GM12875 (cell line): ENCODE measurements around the gene PLEKHM2.

Experiments used
- H3K4me3 ChIP-seq: one replicate; pipeline ENCODE4 v1.5.1; 2011; ENCODE audit warnings: low read depth, low read length, control low read depth
- TF ChIP-seq, protein P1 (sequence below): IDR thresholded peaks from 2 replicates; pipeline ENCODE4 v1.5.1; 2011; ENCODE audit warnings: low read depth, mild to moderate bottlenecking, control low read depth, inconsistent platforms, low read length, moderate library complexity, borderline replicate concordance; ENCODE audit not compliant: insufficient read depth

Gene PLEKHM2

DNA sequence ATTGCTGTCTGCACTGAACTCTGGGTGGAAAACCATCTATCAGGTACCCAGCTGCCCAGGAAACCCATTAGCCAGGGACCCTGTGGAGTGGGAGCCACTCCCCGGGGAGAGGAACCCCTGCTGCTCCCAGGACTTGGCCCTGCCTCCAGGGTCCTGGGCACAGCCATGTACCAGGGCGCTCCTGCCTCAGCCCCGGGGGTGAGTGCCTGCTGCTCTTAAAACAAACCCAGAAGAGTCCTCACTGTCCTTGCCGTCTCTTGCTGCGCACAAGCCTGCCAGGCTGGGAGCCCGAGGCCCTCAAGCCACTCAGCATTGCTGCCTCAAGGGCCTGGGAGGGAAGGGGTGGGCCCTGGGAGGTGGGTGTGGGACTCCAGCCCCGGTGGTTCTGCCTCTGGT lies 48.6 kb downstream of the PLEKHM2 start:
- TF ChIP-seq, protein P1, sequence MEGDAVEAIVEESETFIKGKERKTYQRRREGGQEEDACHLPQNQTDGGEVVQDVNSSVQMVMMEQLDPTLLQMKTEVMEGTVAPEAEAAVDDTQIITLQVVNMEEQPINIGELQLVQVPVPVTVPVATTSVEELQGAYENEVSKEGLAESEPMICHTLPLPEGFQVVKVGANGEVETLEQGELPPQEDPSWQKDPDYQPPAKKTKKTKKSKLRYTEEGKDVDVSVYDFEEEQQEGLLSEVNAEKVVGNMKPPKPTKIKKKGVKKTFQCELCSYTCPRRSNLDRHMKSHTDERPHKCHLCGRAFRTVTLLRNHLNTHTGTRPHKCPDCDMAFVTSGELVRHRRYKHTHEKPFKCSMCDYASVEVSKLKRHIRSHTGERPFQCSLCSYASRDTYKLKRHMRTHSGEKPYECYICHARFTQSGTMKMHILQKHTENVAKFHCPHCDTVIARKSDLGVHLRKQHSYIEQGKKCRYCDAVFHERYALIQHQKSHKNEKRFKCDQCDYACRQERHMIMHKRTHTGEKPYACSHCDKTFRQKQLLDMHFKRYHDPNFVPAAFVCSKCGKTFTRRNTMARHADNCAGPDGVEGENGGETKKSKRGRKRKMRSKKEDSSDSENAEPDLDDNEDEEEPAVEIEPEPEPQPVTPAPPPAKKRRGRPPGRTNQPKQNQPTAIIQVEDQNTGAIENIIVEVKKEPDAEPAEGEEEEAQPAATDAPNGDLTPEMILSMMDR = no peak
- no peak overlapping the region for H3K4me3 ChIP-seq

DNA sequence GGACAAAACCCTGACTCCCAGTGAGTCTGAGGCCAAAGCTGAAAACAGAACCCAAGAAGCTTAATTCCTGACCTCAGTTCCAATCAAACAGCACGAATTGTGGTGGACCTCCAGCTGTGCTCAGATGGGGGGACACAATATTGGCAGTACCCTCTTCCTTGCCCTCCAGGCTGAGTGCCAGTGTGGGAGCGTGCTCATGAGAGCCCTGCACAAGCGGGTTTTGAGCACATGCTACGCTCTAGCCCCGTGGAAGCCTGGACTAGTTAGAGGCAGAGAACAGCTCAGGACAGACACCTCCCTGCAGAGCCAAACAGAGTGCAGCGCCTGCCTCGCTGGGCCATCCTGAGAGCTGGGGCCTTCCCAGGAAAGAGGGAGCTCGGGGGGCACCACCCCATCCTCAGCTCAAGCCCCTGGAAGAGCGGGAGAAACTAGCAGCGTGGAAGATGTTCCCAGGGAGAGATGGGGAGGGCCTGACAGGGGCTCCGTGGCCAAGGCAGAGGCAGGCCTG lies 49.2 kb downstream of the PLEKHM2 start:
- H3K4me3 ChIP-seq = no peak overlapping the region
- TF ChIP-seq, protein P1 = no peak

DNA sequence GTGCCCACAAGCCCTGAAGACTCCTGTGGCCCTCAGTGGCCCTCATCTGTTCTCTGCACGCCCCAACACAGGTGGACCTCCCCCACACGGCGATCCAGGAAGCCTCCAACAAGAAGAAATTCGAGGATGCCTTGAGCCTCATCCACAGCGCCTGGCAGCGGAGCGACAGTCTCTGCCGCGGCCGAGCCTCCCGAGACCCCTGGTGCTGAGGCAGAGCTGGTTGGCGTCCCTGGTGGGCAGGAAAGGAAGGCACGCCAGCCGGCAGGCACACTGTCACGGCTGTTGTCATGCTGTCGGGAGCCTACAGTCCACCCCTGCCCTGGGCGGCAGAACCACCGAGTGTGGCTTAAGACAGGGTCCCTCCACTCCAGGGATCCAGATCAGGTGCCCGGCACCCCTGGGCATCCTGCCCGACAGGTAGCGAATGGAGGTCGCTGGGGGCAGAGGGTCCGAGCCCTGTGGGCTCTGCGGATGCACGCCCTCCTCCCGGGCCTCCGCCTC lies 49.7 kb downstream of the PLEKHM2 start:
- TF ChIP-seq, protein P1 = no peak
- no peak overlapping the region for H3K4me3 ChIP-seq

DNA sequence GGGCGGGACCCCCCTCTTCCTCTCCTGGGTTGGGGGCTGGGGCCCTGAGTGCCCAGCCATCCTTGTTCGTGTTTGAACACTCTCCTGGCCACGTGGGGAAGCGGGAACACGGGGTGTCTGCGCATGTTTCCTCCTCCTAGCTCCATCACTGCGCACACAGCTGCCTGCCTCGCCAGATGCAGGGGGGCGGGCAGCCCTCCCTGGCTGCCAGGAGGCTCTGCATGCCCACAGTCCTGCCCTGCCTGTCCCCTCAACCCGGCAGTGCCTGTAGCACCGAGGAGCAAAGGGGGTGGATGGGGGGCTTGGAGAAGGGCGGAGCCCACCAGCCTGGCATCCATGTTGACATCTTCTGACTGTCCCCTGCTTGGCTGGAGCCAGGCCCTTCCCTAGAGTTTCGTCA lies 50.2 kb downstream of the PLEKHM2 start:
- TF ChIP-seq, protein P1 = no peak
- no peak overlapping the region for H3K4me3 ChIP-seq

DNA sequence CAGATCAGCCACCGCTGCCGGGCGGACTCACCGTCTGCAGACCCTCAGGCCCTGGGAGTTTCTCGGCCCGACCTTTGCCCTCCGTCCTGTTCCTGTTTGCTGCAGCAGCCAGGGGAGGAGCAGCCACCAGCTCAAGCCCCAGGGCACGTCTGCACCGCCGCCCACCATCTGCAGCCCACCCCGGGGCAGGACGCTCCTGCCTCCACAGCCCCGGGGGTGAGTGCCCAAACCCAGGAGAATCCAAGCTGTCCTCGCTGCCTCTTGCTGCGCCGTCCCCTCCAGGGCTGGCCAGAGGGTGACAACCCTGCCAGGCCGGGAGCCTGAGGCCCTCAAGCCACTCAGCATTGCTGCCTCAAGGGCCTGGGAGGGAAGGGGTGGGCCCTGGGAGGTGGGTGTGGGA lies 50.8 kb downstream of the PLEKHM2 start:
- TF ChIP-seq, protein P1 = no peak
- H3K4me3 ChIP-seq = no peak overlapping the region

DNA sequence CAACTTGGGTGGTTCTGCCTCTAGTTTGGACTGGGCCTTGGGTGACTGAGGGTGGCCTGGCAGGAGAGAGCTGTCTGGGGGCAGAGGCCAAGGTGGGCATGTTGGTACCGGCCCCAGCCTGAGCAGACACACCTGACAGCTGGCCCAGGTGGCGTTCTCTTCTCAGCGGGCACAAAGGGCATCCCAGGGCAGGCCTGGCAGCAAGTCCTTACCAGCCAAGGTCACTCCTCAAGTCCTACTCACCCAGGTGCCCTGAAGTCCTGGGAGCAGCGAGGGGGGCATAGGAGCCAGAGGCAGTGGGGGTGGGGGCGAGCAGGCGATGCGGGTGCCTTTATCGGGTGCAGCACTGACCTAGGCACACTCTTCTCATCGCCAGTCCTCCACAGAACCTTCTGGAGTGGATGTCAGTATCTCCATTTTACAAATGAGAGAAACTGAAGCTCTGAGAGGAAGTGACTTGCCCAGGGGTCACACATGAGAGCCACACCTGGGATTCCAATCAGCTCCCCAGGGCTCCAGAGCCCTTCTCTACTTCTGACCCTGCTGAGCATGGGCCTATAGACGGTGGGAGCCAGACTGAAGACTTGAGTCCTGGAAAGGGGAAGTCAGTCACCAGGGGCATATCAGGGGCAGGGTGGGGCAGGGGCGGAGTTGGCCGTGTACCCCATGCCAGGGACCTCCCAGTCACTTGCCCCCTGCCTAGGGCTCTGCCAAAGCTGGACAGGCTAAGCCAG lies 51.4 kb downstream of the PLEKHM2 start:
- no peak overlapping the region for H3K4me3 ChIP-seq
- TF ChIP-seq, protein P1 = no peak
